ENCODE measurements around the gene THSD4.

DNA sequence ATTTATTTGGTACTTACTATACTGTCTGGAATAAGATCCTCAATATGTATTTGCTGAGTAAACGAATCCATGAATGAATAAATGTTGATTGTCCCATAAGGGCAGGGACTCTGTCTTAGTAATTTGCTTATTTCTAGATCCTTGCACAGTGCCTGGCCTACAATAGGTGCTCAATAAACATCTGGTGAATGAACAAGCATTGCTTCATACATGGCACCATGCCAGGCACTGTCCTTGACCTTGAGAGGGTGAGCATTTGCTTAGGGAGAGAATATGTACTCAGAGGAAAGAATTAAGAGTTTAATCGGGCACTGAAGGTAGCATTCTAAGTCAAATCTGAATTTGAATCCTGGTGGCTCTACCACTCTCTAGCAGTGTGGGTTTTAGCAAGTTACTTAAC is 282.1 kb downstream of the THSD4 start:
- TF ChIP-seq NANOG (IDR thresholded peaks at IDR 0.05; ENCODE audit: insufficient read depth, low read depth, low read length, poor library complexity, severe bottlenecking) (no peak), JUND (IDR thresholded peaks at IDR 0.05; ENCODE audit: low read length) (no peak), BRCA1 (IDR thresholded peaks at IDR 0.05; ENCODE audit: low read depth, low read length) (no peak), EP300 (IDR thresholded peaks at IDR 0.05; ENCODE audit: borderline replicate concordance in 1 of 2, low read depth in 2 of 2, low read length in 2 of 2) (no peak)
- TF ChIP-seq, protein P1, sequence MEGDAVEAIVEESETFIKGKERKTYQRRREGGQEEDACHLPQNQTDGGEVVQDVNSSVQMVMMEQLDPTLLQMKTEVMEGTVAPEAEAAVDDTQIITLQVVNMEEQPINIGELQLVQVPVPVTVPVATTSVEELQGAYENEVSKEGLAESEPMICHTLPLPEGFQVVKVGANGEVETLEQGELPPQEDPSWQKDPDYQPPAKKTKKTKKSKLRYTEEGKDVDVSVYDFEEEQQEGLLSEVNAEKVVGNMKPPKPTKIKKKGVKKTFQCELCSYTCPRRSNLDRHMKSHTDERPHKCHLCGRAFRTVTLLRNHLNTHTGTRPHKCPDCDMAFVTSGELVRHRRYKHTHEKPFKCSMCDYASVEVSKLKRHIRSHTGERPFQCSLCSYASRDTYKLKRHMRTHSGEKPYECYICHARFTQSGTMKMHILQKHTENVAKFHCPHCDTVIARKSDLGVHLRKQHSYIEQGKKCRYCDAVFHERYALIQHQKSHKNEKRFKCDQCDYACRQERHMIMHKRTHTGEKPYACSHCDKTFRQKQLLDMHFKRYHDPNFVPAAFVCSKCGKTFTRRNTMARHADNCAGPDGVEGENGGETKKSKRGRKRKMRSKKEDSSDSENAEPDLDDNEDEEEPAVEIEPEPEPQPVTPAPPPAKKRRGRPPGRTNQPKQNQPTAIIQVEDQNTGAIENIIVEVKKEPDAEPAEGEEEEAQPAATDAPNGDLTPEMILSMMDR (IDR thresholded peaks at IDR 0.05; ENCODE audit: control extremely low read depth in 1 of 3, insufficient read depth in 1 of 3, low read depth in 1 of 3, low read length in 3 of 3) = no peak

Data from H1 (cell line).